Activated naive CD8-positive, alpha-beta T cell treated with anti-CD3 and anti-CD28 coated beads, Interleukin-2, amount 50 U/mL, for 16 hours (primary cell): ENCODE measurements around the gene RAB28.

Experiments used
- DNase-seq: peaks from one replicate; pipeline ENCODE4 v3.0.0-alpha.2; 2020; ENCODE audit warnings: low read depth, low spot score

RAB28 gene

DNA sequence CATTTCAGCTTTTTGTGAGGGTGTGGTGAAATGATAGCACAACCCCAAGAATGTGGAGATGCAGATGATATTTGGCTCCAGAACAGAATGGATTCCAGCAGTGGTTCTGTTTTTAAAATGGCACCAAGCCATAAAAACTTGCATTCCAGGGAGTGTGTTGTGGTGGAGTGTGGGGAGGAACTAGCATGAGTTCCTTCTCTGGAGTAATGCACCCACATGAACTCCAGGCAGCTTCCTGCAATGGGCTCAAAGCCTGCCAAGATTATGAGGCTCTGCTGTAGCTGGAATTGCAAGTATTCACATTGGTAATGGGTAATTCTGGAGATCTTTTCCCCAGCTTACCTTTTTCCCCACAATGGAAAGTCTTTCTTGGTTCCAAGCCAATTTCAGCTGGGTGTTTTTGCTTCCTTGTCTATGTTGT lies 161.4 kb downstream of the RAB28 start:
- DNase-seq: no peak
